ENCODE measurements around the gene A4GNT.
"Not testable (repeated sequence)": the region's sequence is repeated elsewhere in the genome, so short reads cannot be mapped to it uniquely, and the experiment has no call there.

Gene A4GNT

GRCh38 chr3:138114431-138114918 is 17.7 kb downstream of the A4GNT start:
- Histone ChIP-seq H3K9ac (ENCODE audit: low read length) (peak overlapping the region; percentile 88), H3K27me3 (ENCODE audit: control insufficient read depth, insufficient read depth, low read length) (no peaks in the 10 kb centered on the region), H3K4me1 (ENCODE audit: control insufficient read depth, insufficient read depth, low read length) (peaks cover 9% of the 10 kb centered on the region)

DNA sequence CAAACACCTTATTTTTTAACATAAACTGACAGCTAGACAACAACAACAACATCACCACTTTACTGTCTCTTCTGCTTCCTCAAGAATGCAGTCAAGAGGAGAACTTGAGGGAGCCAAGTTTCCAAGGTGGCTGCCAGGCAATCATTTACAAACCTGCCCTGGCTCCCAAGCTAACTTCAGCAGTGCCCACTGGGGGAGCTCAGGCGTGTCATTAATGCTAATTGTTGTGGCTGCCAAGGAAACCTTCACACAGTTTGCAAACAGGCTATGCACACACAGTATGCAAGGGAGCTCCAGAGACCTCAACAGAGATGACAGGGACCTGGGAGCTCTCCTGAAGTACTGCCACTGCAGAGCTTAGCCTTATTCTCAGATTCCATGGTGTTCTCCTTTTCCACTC is 18.9 kb downstream of the A4GNT start:
- Histone ChIP-seq H3K36me3 (ENCODE audit: control insufficient read depth, insufficient read depth, low read length) (peaks cover 3% of the 10 kb centered on the region), H3K4me3 (ENCODE audit: low read length) (no peak overlapping the region), H3K27ac (ENCODE audit: low read depth, low read length) (no peak overlapping the region), H3K9ac (ENCODE audit: low read length) (no peak overlapping the region), H3K27me3 (ENCODE audit: control insufficient read depth, insufficient read depth, low read length) (no peaks in the 10 kb centered on the region), H3K4me1 (ENCODE audit: control insufficient read depth, insufficient read depth, low read length) (peaks cover 7% of the 10 kb centered on the region)

More at GRCh38 chr3:138114431-138114918, 17.7 kb downstream of the A4GNT start:
- peaks cover 3% of the 10 kb centered on the region for H3K36me3 ChIP-seq (ENCODE audit: control insufficient read depth, insufficient read depth, low read length)
- H3K27ac ChIP-seq (ENCODE audit: low read depth, low read length): peak overlapping the region; percentile 88
- peak overlapping the region; percentile 76 for H3K4me3 ChIP-seq (ENCODE audit: low read length)

DNA sequence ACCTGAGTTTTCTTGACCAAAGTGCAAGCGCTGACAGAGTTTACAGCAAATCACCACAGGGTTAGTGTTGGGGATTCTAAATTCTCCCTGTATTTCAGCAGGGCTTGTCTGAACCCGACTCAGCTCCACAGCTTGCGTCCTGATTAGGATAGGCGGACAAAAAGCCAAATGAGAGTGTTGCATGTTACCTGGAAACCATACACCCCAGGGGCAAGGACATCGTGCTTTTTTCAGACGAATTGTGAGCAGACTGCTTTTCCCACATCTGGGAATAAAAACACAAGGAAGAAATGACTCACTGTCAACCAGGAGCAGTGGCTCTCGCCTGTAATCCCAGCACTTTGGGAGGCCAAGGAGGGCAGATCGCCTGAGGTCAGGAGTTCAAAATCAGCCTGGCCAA is 19.8 kb downstream of the A4GNT start:
- no peak overlapping the region for H3K27ac ChIP-seq (ENCODE audit: low read depth, low read length)
- H3K4me1 ChIP-seq (ENCODE audit: control insufficient read depth, insufficient read depth, low read length): peaks cover 7% of the 10 kb centered on the region
- H3K9ac ChIP-seq (ENCODE audit: low read length): no peak overlapping the region
- H3K36me3 ChIP-seq (ENCODE audit: control insufficient read depth, insufficient read depth, low read length): peaks cover 3% of the 10 kb centered on the region
- no peaks in the 10 kb centered on the region for H3K27me3 ChIP-seq (ENCODE audit: control insufficient read depth, insufficient read depth, low read length)
- H3K4me3 ChIP-seq (ENCODE audit: low read length): no peak overlapping the region

- Histone ChIP-seq H3K4me3 (ENCODE audit: low read length) (no peak overlapping the region), H3K4me1 (ENCODE audit: control insufficient read depth, insufficient read depth, low read length) (no peaks in the 10 kb centered on the region), H3K36me3 (ENCODE audit: control insufficient read depth, insufficient read depth, low read length) (no peaks in the 10 kb centered on the region), H3K27me3 (ENCODE audit: control insufficient read depth, insufficient read depth, low read length) (no peaks in the 10 kb centered on the region), H3K9ac (ENCODE audit: low read length) (no peak overlapping the region), H3K27ac (ENCODE audit: low read depth, low read length) (no peak overlapping the region)
Observed at GRCh38 chr3:138105598-138105997, 26.6 kb downstream of the A4GNT start.

- no peak overlapping the region for H3K9ac ChIP-seq (ENCODE audit: low read length)
- H3K27me3 ChIP-seq (ENCODE audit: control insufficient read depth, insufficient read depth, low read length): no peaks in the 10 kb centered on the region
- H3K27ac ChIP-seq (ENCODE audit: low read depth, low read length): no peak overlapping the region
- H3K36me3 ChIP-seq (ENCODE audit: control insufficient read depth, insufficient read depth, low read length): no peaks in the 10 kb centered on the region
- H3K4me3 ChIP-seq (ENCODE audit: low read length): no peak overlapping the region
- no peaks in the 10 kb centered on the region for H3K4me1 ChIP-seq (ENCODE audit: control insufficient read depth, insufficient read depth, low read length)
Observed at GRCh38 chr3:138103466-138103865, 28.7 kb downstream of the A4GNT start.

DNA sequence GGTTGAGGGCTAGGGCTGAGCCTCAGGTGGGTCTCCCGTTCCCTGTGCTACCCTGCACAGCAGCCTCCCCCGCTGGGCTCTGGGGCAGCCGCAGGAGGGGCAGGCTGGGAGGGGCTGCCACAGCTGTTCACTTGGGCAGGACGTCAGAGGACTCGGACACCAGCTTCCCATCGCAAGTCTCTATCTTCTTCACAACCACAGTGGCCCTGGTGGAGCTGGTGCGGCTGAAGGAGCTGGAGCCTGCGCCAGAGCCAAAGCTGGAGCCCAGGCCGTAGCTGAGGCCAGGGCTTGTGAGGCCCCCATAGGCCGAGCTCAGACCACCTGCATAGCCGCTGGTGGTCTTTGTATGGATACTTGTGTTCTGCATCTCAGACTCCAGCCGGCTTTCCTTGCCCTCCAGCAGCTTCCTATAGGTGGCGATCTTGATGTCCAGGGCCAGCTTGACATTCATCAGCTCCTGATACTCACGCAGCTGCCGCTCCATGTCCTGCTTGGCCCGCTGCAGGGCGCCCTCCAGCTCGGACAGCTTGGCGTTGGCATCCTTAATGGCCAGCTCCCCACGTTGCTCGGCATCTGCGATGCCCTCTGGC is 30.7 kb downstream of the A4GNT start:
- H3K36me3 ChIP-seq (ENCODE audit: control insufficient read depth, insufficient read depth, low read length); H3K4me3 ChIP-seq (ENCODE audit: low read length); H3K9ac ChIP-seq (ENCODE audit: low read length); H3K4me1 ChIP-seq (ENCODE audit: control insufficient read depth, insufficient read depth, low read length); H3K27ac ChIP-seq (ENCODE audit: low read depth, low read length); H3K27me3 ChIP-seq (ENCODE audit: control insufficient read depth, insufficient read depth, low read length): not testable (repeated sequence)

DNA sequence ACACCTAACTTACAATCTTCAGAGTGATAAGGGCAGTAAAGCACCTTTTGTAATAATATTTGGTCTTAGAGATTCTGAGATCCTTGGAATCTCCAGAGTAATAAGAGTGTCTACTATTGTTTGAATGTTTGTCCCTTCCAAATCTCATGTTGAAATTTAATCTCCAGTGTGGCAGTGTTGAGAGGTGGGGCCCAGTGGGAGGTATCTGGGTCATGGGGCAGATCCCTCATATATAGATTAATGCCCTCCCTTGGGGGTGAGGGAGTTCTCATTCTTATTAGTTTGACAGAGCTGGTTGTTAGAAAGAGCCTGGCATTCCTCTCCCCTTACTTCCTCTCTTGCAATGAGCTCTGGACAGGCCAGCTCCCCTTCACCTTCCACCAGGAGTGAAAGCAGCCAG is 32.8 kb downstream of the A4GNT start:
- H3K27me3 ChIP-seq (ENCODE audit: control insufficient read depth, insufficient read depth, low read length): no peaks in the 10 kb centered on the region
- no peaks in the 10 kb centered on the region for H3K4me1 ChIP-seq (ENCODE audit: control insufficient read depth, insufficient read depth, low read length)
- H3K27ac ChIP-seq (ENCODE audit: low read depth, low read length): no peak overlapping the region
- H3K4me3 ChIP-seq (ENCODE audit: low read length): no peak overlapping the region
- H3K36me3 ChIP-seq (ENCODE audit: control insufficient read depth, insufficient read depth, low read length): peaks cover 2% of the 10 kb centered on the region
- no peak overlapping the region for H3K9ac ChIP-seq (ENCODE audit: low read length)

DNA sequence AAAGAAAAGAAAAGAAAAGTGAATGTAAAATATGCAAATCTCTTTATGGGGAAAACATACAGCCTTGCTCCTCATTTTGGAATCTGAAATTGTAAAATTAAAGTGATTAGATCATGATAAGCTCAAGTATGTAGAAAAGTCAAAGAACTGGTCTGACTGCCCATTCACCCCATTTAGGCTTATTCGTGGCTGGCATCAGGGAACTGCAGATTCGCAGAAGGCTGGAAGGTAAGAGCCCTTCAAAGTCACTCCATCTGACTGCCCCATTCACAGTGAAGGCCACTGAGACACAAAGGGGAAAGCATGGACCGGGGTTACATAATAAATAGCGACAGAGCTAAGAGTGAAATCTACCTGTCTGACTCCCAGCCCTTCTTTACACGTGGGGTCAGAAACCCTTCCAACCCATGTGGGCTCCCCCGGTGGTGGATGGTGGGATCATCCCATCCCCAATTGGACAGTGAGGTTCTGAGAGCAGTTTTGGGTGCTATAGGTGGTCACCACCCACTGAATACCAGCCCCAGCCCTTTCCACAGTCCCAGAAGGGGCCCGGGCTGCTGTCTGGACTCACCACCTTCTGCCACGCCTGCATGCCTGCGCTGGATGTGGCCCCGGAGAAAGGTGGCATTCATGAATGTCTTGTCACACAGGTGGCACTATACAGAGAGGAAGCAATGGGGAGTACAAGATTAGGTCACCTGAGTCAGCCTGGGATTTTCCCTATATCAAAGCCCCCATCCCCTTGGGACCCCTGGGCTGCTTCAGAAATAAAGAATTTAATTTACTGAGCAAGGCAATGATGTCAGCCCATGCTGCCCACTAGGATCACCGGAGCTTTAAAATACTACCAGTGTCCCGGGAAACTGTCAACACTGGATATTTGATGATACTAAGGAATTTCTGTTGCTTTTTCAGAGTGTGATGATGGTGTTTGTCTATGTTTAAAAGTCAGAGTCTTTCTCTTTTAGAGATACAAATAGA is 34.7 kb downstream of the A4GNT start:
- H3K4me1 ChIP-seq (ENCODE audit: control insufficient read depth, insufficient read depth, low read length): no peaks in the 10 kb centered on the region
- H3K9ac ChIP-seq (ENCODE audit: low read length): no peak overlapping the region
- no peak overlapping the region for H3K4me3 ChIP-seq (ENCODE audit: low read length)
- peaks cover 5% of the 10 kb centered on the region for H3K36me3 ChIP-seq (ENCODE audit: control insufficient read depth, insufficient read depth, low read length)
- no peak overlapping the region for H3K27ac ChIP-seq (ENCODE audit: low read depth, low read length)
- no peaks in the 10 kb centered on the region for H3K27me3 ChIP-seq (ENCODE audit: control insufficient read depth, insufficient read depth, low read length)

- H3K4me3 ChIP-seq (ENCODE audit: low read length): no peak overlapping the region
Observed at GRCh38 chr3:138093721-138094120, 38.5 kb downstream of the A4GNT start.

GRCh38 chr3:138092023-138092422 is 40.2 kb downstream of the A4GNT start:
- Histone ChIP-seq H3K27me3 (ENCODE audit: control insufficient read depth, insufficient read depth, low read length) (no peaks in the 10 kb centered on the region), H3K9ac (ENCODE audit: low read length) (no peak overlapping the region), H3K27ac (ENCODE audit: low read depth, low read length) (no peak overlapping the region), H3K36me3 (ENCODE audit: control insufficient read depth, insufficient read depth, low read length) (peaks cover 5% of the 10 kb centered on the region), H3K4me3 (ENCODE audit: low read length) (no peak overlapping the region), H3K4me1 (ENCODE audit: control insufficient read depth, insufficient read depth, low read length) (no peaks in the 10 kb centered on the region)

More at GRCh38 chr3:138093721-138094120, 38.5 kb downstream of the A4GNT start:
- Histone ChIP-seq H3K36me3 (ENCODE audit: control insufficient read depth, insufficient read depth, low read length) (peaks cover 5% of the 10 kb centered on the region), H3K9ac (ENCODE audit: low read length) (no peak overlapping the region), H3K4me1 (ENCODE audit: control insufficient read depth, insufficient read depth, low read length) (no peaks in the 10 kb centered on the region), H3K27me3 (ENCODE audit: control insufficient read depth, insufficient read depth, low read length) (no peaks in the 10 kb centered on the region), H3K27ac (ENCODE audit: low read depth, low read length) (no peak overlapping the region)

GRCh38 chr3:138089091-138089490 is 43.1 kb downstream of the A4GNT start:
- Histone ChIP-seq H3K4me3 (ENCODE audit: low read length) (no peak overlapping the region), H3K4me1 (ENCODE audit: control insufficient read depth, insufficient read depth, low read length) (no peaks in the 10 kb centered on the region), H3K9ac (ENCODE audit: low read length) (no peak overlapping the region), H3K36me3 (ENCODE audit: control insufficient read depth, insufficient read depth, low read length) (peaks cover 5% of the 10 kb centered on the region), H3K27ac (ENCODE audit: low read depth, low read length) (no peak overlapping the region), H3K27me3 (ENCODE audit: control insufficient read depth, insufficient read depth, low read length) (no peaks in the 10 kb centered on the region)

GRCh38 chr3:138085745-138086144 is 46.4 kb downstream of the A4GNT start:
- not testable (repeated sequence) for H3K36me3 ChIP-seq (ENCODE audit: control insufficient read depth, insufficient read depth, low read length); H3K9ac ChIP-seq (ENCODE audit: low read length); H3K4me1 ChIP-seq (ENCODE audit: control insufficient read depth, insufficient read depth, low read length); H3K4me3 ChIP-seq (ENCODE audit: low read length); H3K27me3 ChIP-seq (ENCODE audit: control insufficient read depth, insufficient read depth, low read length); H3K27ac ChIP-seq (ENCODE audit: low read depth, low read length)

Data from rectal smooth muscle tissue (tissue), 1 donor.